ENCODE results near the gene TMEM19.
"Not testable (repeated sequence)": the region's sequence is repeated elsewhere in the genome, so short reads cannot be mapped to it uniquely, and the experiment has no call there.

DNA sequence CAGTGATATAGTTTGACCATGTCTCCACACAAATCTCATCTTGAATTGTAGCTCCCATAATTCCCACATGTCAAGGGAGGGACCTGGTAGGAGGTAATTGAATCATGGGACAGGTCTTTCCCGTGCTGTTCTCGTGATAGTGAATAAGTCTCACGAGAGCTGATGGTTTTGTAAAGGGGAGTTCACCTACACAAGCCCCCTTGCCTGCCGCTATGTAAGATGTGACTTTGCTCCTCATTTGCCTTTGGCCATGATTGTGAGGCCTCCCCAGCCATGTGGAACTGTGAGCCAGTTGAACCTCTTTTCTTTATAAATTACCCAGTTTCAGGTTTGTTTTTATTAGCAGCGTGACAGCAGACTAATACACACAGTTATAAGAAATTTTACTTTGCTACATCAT, 7.8 kb downstream of the TMEM19 start:
- not testable (repeated sequence) for TF ChIP-seq POLR2A (IDR thresholded peaks at IDR 0.05)
- TF ChIP-seq, protein P1, sequence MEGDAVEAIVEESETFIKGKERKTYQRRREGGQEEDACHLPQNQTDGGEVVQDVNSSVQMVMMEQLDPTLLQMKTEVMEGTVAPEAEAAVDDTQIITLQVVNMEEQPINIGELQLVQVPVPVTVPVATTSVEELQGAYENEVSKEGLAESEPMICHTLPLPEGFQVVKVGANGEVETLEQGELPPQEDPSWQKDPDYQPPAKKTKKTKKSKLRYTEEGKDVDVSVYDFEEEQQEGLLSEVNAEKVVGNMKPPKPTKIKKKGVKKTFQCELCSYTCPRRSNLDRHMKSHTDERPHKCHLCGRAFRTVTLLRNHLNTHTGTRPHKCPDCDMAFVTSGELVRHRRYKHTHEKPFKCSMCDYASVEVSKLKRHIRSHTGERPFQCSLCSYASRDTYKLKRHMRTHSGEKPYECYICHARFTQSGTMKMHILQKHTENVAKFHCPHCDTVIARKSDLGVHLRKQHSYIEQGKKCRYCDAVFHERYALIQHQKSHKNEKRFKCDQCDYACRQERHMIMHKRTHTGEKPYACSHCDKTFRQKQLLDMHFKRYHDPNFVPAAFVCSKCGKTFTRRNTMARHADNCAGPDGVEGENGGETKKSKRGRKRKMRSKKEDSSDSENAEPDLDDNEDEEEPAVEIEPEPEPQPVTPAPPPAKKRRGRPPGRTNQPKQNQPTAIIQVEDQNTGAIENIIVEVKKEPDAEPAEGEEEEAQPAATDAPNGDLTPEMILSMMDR (IDR thresholded peaks at IDR 0.05) = not testable (repeated sequence)
